Measurements from ENCODE around the gene PLPP1. TPM values are rescaled to one million over a fixed set of nuclear protein-coding genes. Genes with fewer than 3 reads are reported as not detected.

The PLPP1 gene
- total RNA-seq, 2 experiments from 2014 or later: 6.7 to 7.2 TPM

- no peaks in the 10 kb centered on the region for H3K36me3 Mint-ChIP-seq
- no peak overlapping the region for H3K4me3 Mint-ChIP-seq
- no peaks in the 10 kb centered on the region for H3K9me3 Mint-ChIP-seq
- DNase-seq: no peak
- no peak overlapping the region for H3K27ac Mint-ChIP-seq
- H3K4me1 Mint-ChIP-seq (ENCODE audit: low read depth): no peaks in the 10 kb centered on the region
- intact Hi-C loops (cut with micrococcal nuclease): no loop called here
- ChIA-PET POLR2A (no interaction called here), CTCF (no interaction called here)
- peaks cover 1% of the 10 kb centered on the region for H3K27me3 Mint-ChIP-seq
These were observed 34.7 kb upstream of the PLPP1 start for GRCh38 chr5:55569513-55569865.

- DNase-seq: no peak
- H3K4me3 Mint-ChIP-seq: no peak overlapping the region
- no peaks in the 10 kb centered on the region for H3K4me1 Mint-ChIP-seq (ENCODE audit: low read depth)
- no peaks in the 10 kb centered on the region for H3K36me3 Mint-ChIP-seq
- ChIA-PET POLR2A (no interaction called here), CTCF (no interaction called here)
- peaks cover 1% of the 10 kb centered on the region for H3K27me3 Mint-ChIP-seq
- no peaks in the 10 kb centered on the region for H3K9me3 Mint-ChIP-seq
- intact Hi-C loops (cut with micrococcal nuclease): no loop called here
- H3K27ac Mint-ChIP-seq: no peak overlapping the region
These were observed 34.1 kb upstream of the PLPP1 start for GRCh38 chr5:55568654-55569512.

- ChIA-PET POLR2A (no interaction called here), CTCF (no interaction called here)
- Mint-ChIP-seq H3K4me1 (ENCODE audit: low read depth) (no peaks in the 10 kb centered on the region), H3K27me3 (peaks cover 1% of the 10 kb centered on the region), H3K4me3 (no peak overlapping the region), H3K27ac (no peak overlapping the region), H3K36me3 (no peaks in the 10 kb centered on the region), H3K9me3 (no peaks in the 10 kb centered on the region)
- DNase-seq: no peak
- intact Hi-C loops (cut with micrococcal nuclease): no loop called here
These were observed 30.0 kb upstream of the PLPP1 start for GRCh38 chr5:55564721-55565120.

GRCh38 chr5:55558484-55558883 is 23.7 kb upstream of the PLPP1 start:
- Mint-ChIP-seq H3K36me3 (no peaks in the 10 kb centered on the region), H3K27me3 (no peaks in the 10 kb centered on the region), H3K4me3 (no peak overlapping the region), H3K27ac (no peak overlapping the region), H3K4me1 (ENCODE audit: low read depth) (no peaks in the 10 kb centered on the region), H3K9me3 (no peaks in the 10 kb centered on the region)
- no peak for DNase-seq
- ChIA-PET CTCF (no interaction called here), POLR2A (no interaction called here)
- intact Hi-C loops (cut with micrococcal nuclease): no loop called here

GRCh38 chr5:55557123-55557522 is 22.4 kb upstream of the PLPP1 start:
- Mint-ChIP-seq H3K4me3 (no peak overlapping the region), H3K27me3 (no peaks in the 10 kb centered on the region), H3K36me3 (no peaks in the 10 kb centered on the region), H3K27ac (no peak overlapping the region), H3K9me3 (no peaks in the 10 kb centered on the region), H3K4me1 (ENCODE audit: low read depth) (no peaks in the 10 kb centered on the region)
- DNase-seq: no peak
- POLR2A ChIA-PET: no interaction called here
- CTCF ChIA-PET: no interaction called here
- intact Hi-C loops (cut with micrococcal nuclease): no loop called here

GRCh38 chr5:55554585-55555202 is 19.9 kb upstream of the PLPP1 start:
- H3K4me3 Mint-ChIP-seq: no peak overlapping the region
- no peaks in the 10 kb centered on the region for H3K4me1 Mint-ChIP-seq (ENCODE audit: low read depth)
- H3K27ac Mint-ChIP-seq: no peak overlapping the region
- intact Hi-C loops (cut with micrococcal nuclease): no loop called here
- ChIA-PET CTCF (no interaction called here), POLR2A (no interaction called here)
- no peak for DNase-seq
- peaks cover 2% of the 10 kb centered on the region for H3K27me3 Mint-ChIP-seq
- H3K36me3 Mint-ChIP-seq: no peaks in the 10 kb centered on the region
- H3K9me3 Mint-ChIP-seq: no peaks in the 10 kb centered on the region

GRCh38 chr5:55551904-55552303 is 17.1 kb upstream of the PLPP1 start:
- peaks cover 15% of the 10 kb centered on the region for H3K27me3 Mint-ChIP-seq
- intact Hi-C loops (cut with micrococcal nuclease): no loop called here
- CTCF ChIA-PET: no interaction called here
- no peak for DNase-seq
- H3K36me3 Mint-ChIP-seq: no peaks in the 10 kb centered on the region
- POLR2A ChIA-PET: no interaction called here
- no peaks in the 10 kb centered on the region for H3K4me1 Mint-ChIP-seq (ENCODE audit: low read depth)
- no peak overlapping the region for H3K27ac Mint-ChIP-seq
- H3K9me3 Mint-ChIP-seq: no peaks in the 10 kb centered on the region
- no peak overlapping the region for H3K4me3 Mint-ChIP-seq

GRCh38 chr5:55551358-55551757 is 16.6 kb upstream of the PLPP1 start:
- no peak overlapping the region for H3K4me3 Mint-ChIP-seq

GRCh38 chr5:55547781-55548180 is 13.0 kb upstream of the PLPP1 start:
- no peak for DNase-seq
- CTCF ChIA-PET: interaction anchor here (1.0 kb wide), 1 partner anchor 212 kb away, joined by 3 read pairs; no protein-coding TSS in a partner anchor
- Mint-ChIP-seq H3K4me1 (ENCODE audit: low read depth) (no peaks in the 10 kb centered on the region), H3K9me3 (no peaks in the 10 kb centered on the region), H3K27me3 (peaks cover 18% of the 10 kb centered on the region), H3K36me3 (no peaks in the 10 kb centered on the region), H3K27ac (no peak overlapping the region), H3K4me3 (no peak overlapping the region)
- POLR2A ChIA-PET: no interaction called here
- intact Hi-C loops (cut with micrococcal nuclease): no loop called here

More at GRCh38 chr5:55551358-55551757, 16.6 kb upstream of the PLPP1 start:
- ChIA-PET POLR2A (no interaction called here), CTCF (no interaction called here)
- H3K4me1 Mint-ChIP-seq (ENCODE audit: low read depth): no peaks in the 10 kb centered on the region
- H3K27ac Mint-ChIP-seq: no peak overlapping the region
- H3K27me3 Mint-ChIP-seq: peaks cover 15% of the 10 kb centered on the region
- DNase-seq: no peak
- no peaks in the 10 kb centered on the region for H3K36me3 Mint-ChIP-seq
- H3K9me3 Mint-ChIP-seq: no peaks in the 10 kb centered on the region
- intact Hi-C loops (cut with micrococcal nuclease): no loop called here

GRCh38 chr5:55546947-55547346 is 12.2 kb upstream of the PLPP1 start:
- Mint-ChIP-seq H3K9me3 (no peaks in the 10 kb centered on the region), H3K27ac (no peak overlapping the region), H3K36me3 (no peaks in the 10 kb centered on the region), H3K4me1 (ENCODE audit: low read depth) (peaks cover under 1% of the 10 kb centered on the region), H3K27me3 (peaks cover 18% of the 10 kb centered on the region), H3K4me3 (no peak overlapping the region)
- ChIA-PET POLR2A (no interaction called here), CTCF (interaction anchor here (1.0 kb wide), 1 partner anchor 211 kb away, joined by 3 read pairs; no protein-coding TSS in a partner anchor)
- no peak for DNase-seq
- intact Hi-C loops (cut with micrococcal nuclease): no loop called here

GRCh38 chr5:55544341-55544740 is 9.6 kb upstream of the PLPP1 start:
- CTCF ChIA-PET: no interaction called here
- Mint-ChIP-seq H3K4me3 (no peak overlapping the region), H3K36me3 (no peaks in the 10 kb centered on the region), H3K9me3 (no peaks in the 10 kb centered on the region), H3K27me3 (peaks cover 16% of the 10 kb centered on the region), H3K4me1 (ENCODE audit: low read depth) (peaks cover 21% of the 10 kb centered on the region), H3K27ac (no peak overlapping the region)
- POLR2A ChIA-PET: no interaction called here
- intact Hi-C loops (cut with micrococcal nuclease): no loop called here
- DNase-seq: no peak

GRCh38 chr5:55541056-55541635 is 6.4 kb upstream of the PLPP1 start:
- ChIA-PET POLR2A (no interaction called here), CTCF (no interaction called here)
- H3K4me3 Mint-ChIP-seq: no peak overlapping the region
- no peak for DNase-seq
- H3K27ac Mint-ChIP-seq: no peak overlapping the region
- H3K4me1 Mint-ChIP-seq (ENCODE audit: low read depth): peaks cover 29% of the 10 kb centered on the region
- H3K36me3 Mint-ChIP-seq: no peaks in the 10 kb centered on the region
- H3K9me3 Mint-ChIP-seq: no peaks in the 10 kb centered on the region
- peaks cover 3% of the 10 kb centered on the region for H3K27me3 Mint-ChIP-seq
- intact Hi-C loops (cut with micrococcal nuclease): no loop called here

- Mint-ChIP-seq H3K4me3 (no peak overlapping the region), H3K4me1 (ENCODE audit: low read depth) (peaks cover 31% of the 10 kb centered on the region)
- CTCF ChIA-PET: no interaction called here
These were observed 5.8 kb upstream of the PLPP1 start for GRCh38 chr5:55540525-55540924.

More at GRCh38 chr5:55540525-55540924, 5.8 kb upstream of the PLPP1 start:
- Mint-ChIP-seq H3K27me3 (peaks cover under 1% of the 10 kb centered on the region), H3K27ac (peak overlapping the region; percentile 33), H3K9me3 (no peaks in the 10 kb centered on the region), H3K36me3 (no peaks in the 10 kb centered on the region)
- intact Hi-C loops (cut with micrococcal nuclease): no loop called here
- POLR2A ChIA-PET: no interaction called here
- DNase-seq: no peak

Measured in activated CD4-positive, alpha-beta memory T cell treated with anti-CD3 and anti-CD28 coated beads for 36 hours (primary cell).